ENCODE measurements around the gene ZNF423. TPM values are rescaled to one million over a fixed set of nuclear protein-coding genes. Genes with fewer than 3 reads are reported as not detected.

The ZNF423 gene
- total RNA-seq, 4 donors from 2014 or later, result 6.6 to 22.9 (median 8.6) TPM

GRCh38 chr16:49588026-49588425 lies 267.9 kb downstream of the ZNF423 start:
- DNase-seq (ENCODE audit: low spot score), result no peak

GRCh38 chr16:49587511-49587910 lies 268.4 kb downstream of the ZNF423 start:
- no peak for TF ChIP-seq CTCF (IDR thresholded peaks at IDR 0.05)
- ATAC-seq (ENCODE audit: low FRiP score) (no peak), DNase-seq (ENCODE audit: low spot score) (no peak)

More at GRCh38 chr16:49588026-49588425, 267.9 kb downstream of the ZNF423 start:
- no peak for ATAC-seq (ENCODE audit: low FRiP score)
- no peak for TF ChIP-seq CTCF (IDR thresholded peaks at IDR 0.05)

GRCh38 chr16:49586466-49587450 lies 269.2 kb downstream of the ZNF423 start:
- no peak for DNase-seq (ENCODE audit: low spot score)
- TF ChIP-seq CTCF (IDR thresholded peaks at IDR 0.05), result no peak
- ATAC-seq (ENCODE audit: low FRiP score), result no peak

- no peak for TF ChIP-seq CTCF (IDR thresholded peaks at IDR 0.05)
- ATAC-seq (ENCODE audit: low FRiP score) (no peak), DNase-seq (ENCODE audit: low spot score) (no peak)
Observed at GRCh38 chr16:49585143-49585832, 270.6 kb downstream of the ZNF423 start.

- DNase-seq (ENCODE audit: low spot score) (no peak), ATAC-seq (ENCODE audit: low FRiP score) (no peak)
- TF ChIP-seq CTCF (IDR thresholded peaks at IDR 0.05), result no peak
Observed at GRCh38 chr16:49583911-49584310, 272.0 kb downstream of the ZNF423 start.

- DNase-seq (ENCODE audit: low spot score) (no peak), ATAC-seq (ENCODE audit: low FRiP score) (no peak)
- no peak for TF ChIP-seq CTCF (IDR thresholded peaks at IDR 0.05)
Observed at GRCh38 chr16:49581630-49582298, 274.1 kb downstream of the ZNF423 start.
